Fibroblast of skin of scalp (primary cell): ENCODE data around the gene PLEKHG4B.
A peak's percentile ranks its signal among the peaks of the same experiment; 100 is the strongest.

Experiments used
- DNase-seq: peaks from one replicate; pipeline ENCODE4 v3.0.0-alpha.2; 2013

The PLEKHG4B gene

DNA sequence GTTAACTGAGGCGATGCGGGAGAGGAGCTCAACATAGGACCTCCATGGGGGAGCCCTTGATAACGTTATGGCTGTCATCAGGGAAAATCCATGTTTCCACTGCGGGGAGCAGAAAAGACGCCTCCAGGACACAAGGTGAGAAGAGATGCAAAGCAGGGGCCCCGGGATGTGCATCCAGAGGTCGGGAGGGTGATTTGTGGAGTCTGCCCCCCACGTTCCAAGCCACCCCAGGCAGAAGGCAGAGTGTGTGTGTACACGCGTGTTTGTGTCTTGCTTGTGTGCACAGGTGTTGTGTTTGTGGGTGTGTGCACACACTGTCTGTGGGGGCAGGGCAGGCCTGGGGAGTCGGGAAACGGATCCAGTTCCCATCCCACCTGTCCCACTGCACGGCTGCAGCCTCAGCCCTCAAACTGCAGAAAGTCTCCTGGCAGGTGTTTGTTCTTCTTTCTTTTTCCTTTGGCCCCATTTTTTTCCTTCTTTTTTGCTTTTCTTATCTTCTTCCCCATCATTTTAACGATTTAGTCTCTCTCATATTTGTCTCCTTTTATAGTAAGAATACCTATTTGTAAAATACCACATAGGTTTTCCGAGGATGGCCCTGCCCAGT lies 17.4 kb upstream of the PLEKHG4B start:
- DNase-seq: no peak

DNA sequence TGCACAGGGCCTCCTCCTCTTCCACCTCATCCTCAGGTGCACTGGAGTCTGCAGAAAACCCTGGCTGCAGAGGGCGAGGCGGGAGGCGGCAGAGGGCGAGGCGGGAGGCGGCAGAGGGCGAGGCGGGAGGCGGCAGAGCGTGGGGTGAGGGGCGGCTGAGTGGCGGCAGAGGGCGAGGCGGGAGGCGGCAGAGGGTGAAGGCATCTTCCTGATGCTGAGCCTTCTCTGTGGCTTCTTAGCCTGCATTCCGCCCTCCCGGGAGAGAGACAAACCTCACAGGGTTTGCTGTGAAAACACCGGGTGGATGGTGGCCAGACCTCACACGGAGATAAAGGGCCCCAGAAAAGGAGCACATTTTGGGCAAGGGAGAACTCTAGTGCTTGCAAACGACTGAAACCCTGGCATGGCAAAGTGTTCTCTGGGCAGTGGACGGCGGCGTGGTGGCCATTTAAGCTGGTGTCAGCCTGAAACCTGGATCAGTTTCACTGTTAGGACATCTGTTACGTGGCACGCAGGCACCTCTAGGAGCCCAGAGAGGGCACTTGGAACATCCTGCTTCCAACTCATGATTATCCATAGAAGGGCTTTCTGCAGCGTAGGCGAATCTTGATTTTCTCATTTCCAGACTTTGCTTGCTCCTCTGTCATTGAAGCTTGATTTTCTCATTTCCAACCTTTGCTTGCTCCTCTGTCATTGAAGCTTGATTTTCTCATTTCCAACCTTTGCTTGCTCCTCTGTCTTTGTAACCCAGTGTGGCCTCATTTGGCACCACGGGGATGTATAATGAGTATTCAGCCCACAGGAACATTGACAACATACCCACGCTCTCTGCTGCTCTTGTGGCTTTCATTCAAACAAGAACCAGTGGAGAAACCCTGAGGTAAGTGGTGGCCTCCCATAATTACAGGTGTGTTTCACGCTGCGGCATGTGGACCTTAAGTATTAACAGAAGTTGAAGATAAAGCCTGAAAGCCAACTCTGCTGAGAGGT lies 16.3 kb upstream of the PLEKHG4B start:
- peak; percentile 54 for DNase-seq

DNA sequence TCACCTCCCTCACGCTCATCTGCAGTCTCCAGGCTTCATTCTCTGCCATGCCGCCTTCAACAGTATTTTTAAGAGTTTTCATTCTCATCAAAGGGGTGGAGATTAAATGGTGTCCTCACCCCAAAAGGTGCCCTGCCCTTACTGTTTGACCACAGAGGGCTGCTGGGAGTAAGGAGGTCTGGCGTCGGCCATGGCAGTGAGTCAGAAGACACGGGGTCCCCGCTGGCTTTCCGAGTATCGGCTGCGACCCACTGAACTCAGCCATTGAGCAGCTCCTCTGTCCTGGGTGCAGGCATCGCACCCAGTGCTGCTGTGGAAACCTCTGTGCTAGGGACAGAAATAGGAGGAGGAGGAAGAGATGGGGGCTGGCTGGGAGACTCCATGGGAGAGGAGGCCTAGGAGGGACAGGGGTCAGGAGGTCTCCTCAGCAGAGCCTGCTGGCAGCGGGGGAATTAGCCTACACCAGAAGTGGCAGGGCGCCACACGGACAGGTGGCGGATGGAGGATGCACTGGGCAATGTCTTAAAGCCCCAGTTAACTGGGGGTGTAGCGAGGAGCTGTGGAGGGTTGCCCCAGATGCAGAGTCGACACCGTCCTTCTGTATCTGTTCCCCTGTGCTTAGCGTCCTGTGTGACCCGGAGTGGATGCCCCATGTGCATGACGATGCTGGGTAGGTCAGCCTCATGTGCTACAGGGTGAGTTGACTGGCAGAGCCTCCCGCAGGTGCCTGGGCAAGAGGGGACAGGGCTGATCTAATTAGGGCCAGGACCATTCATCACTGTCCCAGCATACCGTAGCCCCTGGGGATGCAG lies 15.4 kb upstream of the PLEKHG4B start:
- no peak for DNase-seq

DNA sequence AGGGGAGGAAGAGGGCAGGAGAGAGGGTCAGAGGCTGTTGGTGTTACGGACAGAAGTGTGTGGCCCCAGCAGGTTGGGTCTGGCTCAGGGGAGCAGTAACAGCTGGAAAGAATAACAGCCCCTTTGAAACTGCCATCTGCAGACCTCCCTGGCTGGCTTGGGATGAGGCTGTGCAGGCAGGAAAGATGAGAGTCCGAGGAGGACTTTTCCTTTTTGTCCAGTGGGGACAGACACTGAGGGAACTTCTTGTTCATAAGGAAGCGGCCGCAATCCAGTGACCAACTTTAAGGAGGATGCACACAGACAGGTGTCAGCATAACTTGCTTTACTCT lies 14.8 kb upstream of the PLEKHG4B start:
- no peak for DNase-seq

DNA sequence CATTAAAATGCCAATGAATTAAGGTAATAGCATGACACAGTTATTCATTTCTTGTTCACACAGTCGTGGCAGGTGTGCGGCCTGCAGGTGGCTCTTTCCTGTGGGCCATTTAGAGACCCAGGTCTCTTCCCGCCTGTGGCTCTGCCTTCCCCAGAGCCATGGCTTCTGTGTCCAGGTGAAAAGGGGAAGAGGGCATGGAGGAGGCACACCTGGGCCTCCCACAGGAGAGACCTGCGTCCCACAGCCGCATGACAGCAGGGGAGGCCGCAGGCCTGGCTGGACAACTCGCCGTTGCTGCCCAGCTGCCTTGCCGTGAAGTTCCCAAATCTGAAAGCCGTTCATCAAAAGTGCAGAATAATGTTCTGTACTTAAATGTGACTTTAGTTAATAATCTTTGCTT lies 14.4 kb upstream of the PLEKHG4B start:
- no peak for DNase-seq

DNA sequence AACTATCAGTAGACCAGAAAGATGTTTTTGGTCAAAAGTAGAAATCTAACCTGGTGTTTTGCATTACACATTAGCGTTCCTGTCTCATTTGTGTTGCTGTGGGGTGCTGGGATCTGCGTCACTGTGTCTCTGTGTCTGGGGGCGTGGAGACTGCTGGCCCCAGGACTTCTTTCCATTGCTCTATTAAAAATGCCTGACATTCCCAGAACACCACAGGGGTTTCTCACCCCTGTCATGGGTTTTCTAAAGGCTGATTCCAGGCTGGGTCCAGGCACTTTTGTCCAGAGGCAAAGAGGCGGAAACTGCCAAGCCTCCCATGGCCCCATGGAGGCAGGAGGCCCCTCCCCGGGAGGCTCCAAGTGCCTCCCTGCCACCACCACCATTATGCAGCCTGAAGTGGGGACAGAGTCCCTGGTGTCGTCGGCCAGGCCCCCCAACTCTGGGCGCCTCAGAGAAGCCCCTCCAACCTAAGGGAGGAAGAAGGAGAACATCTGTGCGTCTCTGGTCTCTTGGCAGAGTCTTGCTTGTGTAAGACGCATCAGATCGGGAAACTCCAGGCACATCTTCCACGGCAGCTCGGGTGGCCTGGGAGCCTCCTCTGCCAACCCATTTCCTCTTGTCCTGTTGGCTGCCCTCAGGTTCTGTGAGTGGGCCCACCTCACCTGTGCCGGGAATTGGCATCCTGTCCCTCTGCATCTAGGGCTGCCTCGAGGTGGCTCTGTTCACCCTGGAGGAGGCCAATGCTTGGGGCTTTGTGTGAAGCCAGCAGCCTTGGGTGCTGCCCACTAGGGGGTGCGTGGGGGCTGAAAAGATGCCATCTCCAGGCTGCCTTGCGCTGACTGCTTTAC lies 13.8 kb upstream of the PLEKHG4B start:
- peak; percentile 84 for DNase-seq

DNA sequence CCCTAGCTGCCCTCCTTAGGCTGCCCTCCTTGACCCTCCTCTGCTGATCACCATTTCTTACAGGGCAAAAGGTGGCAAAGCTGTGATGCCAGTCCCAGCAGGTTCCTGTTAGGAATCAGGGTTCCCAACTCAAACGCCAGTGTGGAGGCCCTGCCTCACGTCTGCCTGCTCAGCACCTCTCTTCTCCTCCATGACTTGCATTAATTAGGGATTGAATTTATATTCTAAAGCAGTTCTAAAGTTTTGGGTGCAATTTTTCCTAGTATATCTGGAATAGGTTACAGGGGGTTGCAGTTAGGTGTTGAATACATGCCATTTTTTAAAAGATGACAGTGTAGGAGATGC lies 13.2 kb upstream of the PLEKHG4B start:
- no peak for DNase-seq

DNA sequence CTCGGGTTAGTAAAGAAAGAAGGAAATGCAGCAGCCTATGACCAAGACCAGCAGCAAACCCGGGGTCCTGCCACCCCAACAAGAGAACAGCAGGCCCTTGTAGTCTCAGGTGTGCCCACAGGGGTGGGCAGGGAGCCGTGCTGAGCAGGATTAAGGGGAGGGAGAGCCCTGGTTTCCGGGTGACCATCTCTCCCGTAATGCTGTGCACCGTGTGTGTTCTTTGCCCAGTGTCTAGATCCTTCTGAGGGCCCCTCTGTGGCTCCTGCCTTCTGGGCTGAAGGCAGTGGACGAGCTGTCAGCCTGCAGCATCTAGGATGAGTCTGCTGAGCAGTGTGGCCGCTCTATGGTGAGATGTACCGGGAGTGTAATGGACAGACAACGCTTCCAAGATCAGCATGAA lies 12.7 kb upstream of the PLEKHG4B start:
- no peak for DNase-seq

DNA sequence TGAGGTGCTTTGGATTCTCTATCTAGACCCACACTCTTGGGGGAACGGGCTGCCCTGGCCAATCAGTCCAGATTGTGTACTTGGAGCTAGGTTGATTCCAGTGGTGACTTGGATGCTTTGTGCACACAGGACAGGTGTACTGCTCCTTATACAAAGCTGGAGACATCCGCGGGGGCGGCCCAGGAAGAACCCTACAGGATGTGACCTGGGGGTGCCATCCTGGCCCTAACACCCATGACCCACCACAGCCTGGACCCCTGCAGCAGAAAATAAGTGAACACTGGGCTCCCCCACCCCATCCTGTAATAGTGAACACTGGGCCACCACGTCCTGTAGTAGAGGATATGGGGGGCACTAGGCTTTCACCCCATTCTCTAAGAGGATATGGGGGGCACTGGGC lies 12.1 kb upstream of the PLEKHG4B start:
- no peak for DNase-seq

DNA sequence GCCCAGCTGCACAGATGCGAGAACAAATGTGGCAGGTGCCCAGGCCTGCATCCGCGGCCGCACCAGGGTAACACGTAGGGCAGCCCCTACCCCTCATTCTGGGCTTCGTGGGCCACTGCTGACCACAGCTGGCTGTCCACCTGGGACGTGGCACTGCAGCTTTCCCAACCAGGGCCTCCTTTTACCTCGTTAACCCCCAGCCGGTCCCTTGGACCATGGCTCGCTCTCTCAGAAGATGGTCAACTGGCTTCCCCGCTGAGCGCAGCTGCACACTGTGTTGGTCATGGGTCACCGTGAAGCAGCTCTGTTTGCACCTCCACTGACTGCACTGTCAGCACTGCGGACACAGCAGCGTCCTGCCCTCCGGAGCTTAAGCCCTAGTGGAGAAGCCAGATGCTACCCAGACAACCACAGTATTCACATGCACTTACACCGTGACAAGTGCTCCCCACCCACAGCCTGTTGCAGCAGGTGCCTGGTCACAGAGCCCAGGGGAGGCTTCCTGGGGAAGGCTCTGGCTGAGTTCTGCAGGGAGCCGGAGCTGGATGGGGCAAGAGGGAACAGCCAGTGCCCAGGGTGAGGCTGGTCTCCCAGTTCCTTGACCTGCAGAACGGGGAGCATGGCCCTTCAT lies 10.5 kb upstream of the PLEKHG4B start:
- DNase-seq: no peak

DNA sequence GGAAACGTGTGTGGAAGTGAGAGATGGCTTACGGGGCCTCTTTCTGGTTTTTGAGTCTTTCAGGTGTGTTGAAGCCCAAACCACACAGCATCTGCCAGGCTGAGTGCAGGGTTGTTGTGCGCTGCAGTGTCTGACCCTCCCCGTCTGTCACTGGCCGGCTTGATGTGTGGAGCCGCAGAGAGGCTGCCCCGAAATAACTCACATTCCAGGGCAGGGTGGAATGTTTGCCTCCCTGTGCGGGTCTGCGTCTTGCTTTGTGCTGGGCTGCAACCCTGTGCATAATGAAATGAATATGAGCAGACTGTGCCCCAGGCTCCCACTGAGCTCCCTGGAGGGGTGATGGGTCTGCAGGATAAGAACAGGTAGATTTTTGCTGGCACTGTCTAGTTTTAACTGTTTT lies 9.9 kb upstream of the PLEKHG4B start:
- peak; percentile 78 for DNase-seq

DNA sequence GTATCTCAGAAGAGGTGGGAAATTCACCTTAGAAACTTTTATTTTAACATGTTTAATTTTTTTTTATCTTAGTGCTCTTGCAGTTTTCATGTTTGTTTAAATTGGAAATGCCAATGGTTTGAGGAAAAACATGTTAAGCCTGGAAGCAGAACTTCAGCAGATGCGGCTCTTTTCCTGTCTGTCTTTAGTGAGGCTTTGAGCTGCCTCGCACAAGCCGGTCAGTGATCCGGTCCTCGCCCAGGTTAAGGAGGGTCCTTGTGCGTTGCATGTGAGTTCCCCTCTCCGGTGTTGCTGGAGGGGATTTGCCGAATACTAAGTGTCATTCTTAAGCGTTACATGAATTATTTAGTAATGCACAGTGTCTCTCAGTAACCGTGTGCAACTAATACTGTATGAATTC lies 9.4 kb upstream of the PLEKHG4B start:
- no peak for DNase-seq

DNA sequence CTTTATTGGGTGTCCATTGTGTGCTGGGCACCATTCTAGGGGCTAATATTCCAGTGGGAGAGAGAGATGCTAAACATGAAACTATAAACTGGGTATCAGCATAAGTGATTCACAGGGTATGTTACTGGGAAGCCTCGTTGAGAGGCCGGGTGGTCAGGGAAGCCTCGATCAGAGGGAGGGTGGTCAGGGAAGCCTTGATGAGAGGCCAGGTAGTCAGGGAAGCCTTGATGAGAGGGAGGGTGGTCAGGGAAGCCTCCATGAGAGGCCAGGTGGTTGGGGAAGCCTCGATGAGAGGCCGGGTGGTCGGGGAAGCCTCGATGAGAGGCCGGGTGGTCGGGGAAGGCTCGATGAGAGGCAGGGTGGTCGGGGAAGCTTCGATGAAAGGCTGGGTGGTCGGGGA lies 8.9 kb upstream of the PLEKHG4B start:
- no peak for DNase-seq

DNA sequence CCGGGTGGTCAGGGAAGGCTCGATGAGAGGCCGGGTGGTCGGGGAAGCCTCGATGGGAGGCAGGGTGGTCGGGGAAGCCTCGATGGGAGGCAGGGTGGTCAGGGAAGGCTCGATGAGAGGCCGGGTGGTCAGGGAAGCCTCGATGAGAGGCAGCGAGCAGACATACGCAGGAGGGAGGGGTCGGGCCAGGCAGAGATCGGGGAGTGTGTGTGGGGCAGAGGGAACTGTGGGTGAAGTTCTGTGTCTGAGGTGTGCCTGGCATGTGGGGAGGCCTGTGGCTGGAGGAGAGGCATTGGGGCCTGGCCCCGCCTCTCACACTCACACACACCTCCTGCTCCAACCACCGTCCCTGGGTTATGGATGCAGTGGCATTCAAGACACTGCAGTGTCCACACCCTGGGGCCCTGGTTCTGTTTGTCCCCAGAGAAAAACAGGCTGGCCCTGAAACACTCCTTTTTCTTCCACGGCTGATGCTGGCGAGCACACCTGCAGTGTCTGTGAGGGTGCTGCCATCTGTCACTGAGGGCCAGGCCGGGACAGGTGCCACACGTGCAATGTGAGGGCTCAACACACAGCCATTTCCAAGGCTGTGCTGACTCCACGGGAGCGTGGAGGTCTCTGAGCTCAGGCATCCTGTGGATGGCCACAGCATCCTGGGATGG lies 6.5 kb upstream of the PLEKHG4B start:
- no peak for DNase-seq

DNA sequence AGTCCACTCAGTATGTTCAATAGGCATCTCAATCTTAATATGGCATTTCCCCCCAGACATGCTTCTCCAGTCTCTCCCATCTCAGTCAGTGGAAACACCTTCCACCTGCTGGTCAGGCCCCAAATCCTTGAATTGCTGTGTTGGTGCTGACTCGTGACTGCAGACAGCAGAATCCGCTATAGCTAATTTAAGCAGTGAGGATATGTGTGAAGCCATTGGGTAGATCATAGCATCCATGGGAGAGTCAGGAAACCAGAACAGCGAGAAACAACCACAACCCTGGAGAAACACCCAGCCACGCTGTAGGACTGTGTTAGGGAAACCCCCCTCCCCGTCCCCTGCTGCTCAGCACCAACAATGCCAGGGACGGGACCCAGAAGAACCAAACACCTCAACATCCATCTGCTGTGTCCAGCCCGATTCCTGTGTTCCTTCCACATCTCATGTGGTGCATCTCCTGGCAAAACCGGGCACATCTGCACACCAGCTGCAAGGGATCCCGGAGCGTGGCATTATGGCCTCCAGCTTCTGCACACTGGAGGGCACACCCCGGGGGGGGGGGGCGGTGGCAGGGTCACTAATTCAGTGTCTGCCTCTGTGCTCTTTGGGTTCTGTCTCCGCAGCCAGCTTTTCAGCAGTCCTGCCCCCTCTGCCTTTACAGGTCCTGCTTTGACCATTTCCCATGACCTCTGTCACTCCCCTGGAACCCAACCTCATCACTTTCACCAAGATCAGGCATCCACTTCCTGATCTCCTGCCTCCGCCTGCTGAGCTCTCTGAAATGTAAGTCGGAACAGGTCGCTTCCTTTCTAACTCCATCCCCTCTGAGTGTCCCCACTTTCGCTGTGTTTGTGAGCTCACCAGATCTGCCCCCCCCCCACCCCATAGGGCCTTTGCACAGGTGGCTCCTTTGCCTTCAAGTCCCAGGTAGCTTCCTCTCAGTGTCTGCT lies 2.4 kb upstream of the PLEKHG4B start:
- no peak for DNase-seq

DNA sequence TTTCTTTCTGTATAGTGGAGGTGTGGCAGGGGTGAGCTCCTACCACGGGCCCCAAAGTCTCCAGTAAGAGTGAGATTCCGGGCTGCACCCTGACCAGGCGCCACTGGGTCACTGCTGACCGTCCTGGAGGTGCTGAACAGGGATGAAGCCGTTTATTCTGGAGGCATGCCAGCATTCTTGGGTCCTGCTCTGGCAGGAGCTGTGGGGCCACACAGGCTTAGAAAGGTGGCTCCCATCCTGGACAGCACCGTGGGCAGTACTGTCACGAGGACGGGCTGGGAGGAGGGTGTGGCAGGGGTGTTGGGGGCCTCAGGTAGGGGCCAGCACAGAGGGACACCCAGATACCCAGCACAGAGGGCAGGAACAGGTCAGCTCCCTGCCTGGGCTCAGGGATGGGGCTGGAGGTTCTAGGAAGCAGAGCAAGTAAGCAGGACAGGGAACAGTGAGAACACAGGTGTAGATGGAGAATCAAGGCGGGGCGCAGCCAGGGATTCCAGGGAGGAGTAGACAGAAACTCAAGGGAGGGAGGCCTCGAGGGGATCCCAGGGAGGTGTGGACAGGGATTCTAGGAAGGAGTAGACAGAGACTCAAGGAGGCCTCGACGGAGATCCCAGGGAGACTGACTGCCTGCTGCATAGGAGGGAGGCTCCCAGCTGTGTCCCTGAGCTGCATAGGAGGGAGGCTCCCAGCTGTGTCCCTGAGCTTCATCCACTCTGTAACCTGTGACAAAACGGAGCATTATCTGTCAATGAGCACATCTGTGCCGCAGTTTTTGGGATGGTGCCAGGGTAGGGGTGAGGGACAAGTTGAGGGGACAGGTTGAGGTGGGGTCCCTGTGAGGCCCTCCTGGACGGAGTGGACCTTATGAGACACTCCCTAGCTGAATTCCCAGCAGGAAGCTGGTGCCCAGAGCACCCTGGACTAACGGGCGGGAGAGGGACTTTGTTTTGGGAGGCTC lies 1.1 kb upstream of the PLEKHG4B start:
- peak; percentile 12 for DNase-seq

DNA sequence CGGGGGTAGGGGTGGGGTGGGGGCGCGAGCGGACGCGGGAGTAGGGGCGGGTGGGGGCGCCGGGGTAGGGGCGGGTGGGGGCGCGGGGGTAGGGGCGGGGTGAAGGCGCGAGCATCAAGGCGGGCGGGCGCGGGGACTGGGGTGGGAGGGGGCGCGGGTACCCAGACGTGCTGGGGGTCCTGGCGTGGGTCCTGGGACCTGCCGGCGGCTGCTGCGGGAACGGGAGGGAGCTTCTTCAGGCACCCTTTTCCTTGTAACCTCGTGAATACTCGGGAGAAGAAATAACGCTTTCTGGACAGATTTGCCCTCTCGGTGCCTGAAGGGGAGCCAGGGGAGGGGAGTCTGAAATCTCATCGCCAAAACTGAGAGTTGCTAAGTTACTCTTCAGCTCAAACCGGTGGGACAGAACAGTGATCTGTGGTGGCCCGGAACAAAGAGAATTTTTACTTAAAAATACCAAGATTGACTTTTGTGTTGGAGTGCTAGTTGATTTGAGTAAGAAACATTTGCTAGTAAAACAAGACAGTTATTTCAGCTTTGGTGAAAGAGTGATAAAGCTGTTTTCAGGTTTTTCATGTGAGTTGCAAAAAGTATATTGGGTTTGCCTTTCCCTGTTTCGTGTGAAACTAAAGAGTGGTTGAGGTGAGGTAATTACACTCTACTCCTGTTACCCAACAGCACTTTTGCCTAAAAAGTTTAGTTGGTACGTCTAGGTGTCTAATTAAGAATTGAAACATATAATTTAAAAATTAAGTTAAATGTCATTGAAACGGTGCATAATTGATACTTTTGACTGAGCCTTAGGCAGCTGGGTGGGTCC lies 643 bp downstream of the PLEKHG4B start:
- DNase-seq: peak; percentile 6
